ENCODE measurements around the gene EIF4E1B.

Gene EIF4E1B

DNA sequence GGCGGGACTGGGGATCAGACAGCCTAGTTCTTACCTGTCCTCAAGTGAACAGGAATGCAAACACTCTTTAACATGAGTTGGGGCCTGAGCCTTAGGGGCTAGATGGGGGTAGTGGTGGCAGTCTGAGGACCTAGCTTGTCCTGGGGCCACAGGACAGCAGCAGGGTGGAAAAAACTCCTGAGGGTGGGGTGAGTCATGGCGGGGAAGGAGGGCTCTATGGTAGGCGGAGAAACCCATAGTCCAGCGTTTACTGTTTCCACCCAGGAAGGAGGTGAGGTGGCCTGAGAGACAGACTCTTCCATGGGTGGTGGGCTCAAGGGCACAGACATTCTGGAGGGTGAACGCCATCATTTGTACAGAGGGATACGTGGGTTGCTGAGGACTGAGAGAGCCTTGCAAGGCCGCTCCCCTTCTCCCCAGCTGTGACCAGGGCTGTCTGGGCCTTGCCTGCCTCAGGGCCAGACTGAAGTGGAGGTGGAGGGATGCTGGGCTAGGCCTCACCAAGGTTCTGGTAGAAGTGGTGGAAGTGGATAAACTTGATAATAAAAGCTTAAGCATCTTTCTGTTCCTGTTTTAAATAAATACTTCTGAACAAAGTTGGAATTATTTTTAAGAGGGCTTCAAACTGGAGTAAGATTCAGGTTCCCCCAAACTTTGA, 15.7 kb downstream of the EIF4E1B start:
- no peak for DNase-seq
- POLR2A ChIA-PET = no interaction called here
- CTCF ChIA-PET = interaction anchor here (0.9 to 7.1 kb wide), 4 partner anchors 13 to 111 kb away, joined by 3 to 56 read pairs (median 4); no protein-coding TSS in a partner anchor
- H3K36me3 ChIP-seq (ENCODE audit: control insufficient read depth in 4 of 4, insufficient read depth in 4 of 4, low read length in 3 of 4) = no peaks in the 10 kb centered on the region
- no peaks in the 10 kb centered on the region for H3K27me3 ChIP-seq (replicated peaks in 2 of 5; ENCODE audit: control insufficient read depth in 4 of 5, insufficient read depth in 5 of 5, low read length in 4 of 5)
- H3K4me1 ChIP-seq (ENCODE audit: control extremely low read depth in 1 of 4, control insufficient read depth in 4 of 4, insufficient read depth in 4 of 4, low read length in 3 of 4) = peaks cover 0 to 32% (median 25%) of the 10 kb centered on the region in 4 experiments
- no peak overlapping the region for H3K27ac ChIP-seq (ENCODE audit: insufficient read depth in 1 of 2, low read depth in 1 of 2, low read length in 2 of 2, poor library complexity in 1 of 2, severe bottlenecking in 2 of 2)
- 100% methylated on average over 4 of the region's 7 CpGs for WGBS (ENCODE audit: insufficient coverage)
- no peaks in the 10 kb centered on the region for H3K9me3 ChIP-seq (ENCODE audit: control extremely low read depth in 1 of 5, control insufficient read depth in 4 of 5, insufficient read depth in 2 of 5, low read depth in 1 of 5, low read length in 4 of 5)
- H3K4me3 ChIP-seq (ENCODE audit: control insufficient read depth in 1 of 7, extremely low read depth in 1 of 7, insufficient read depth in 4 of 7, low read depth in 2 of 7, low read length in 6 of 7) = peak overlapping the region in 2 of 7 experiments; percentile 78 to 86

DNA sequence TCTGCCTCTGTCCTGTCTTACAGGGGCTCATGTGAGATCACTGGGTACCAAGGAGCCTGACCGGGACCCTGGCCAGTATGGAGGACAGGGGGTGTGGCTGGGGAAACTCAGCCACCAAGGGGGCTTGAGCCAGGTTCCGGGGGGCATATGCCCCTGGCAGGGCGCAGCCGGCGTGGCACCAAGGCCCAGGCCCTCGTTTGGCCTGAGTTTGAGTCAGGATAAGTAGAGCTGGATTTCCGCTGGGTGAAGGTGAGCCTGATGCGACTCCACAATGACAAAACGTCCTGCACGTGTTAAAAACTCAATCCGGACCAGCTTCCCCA, 16.2 kb downstream of the EIF4E1B start:
- 29% methylated on average over 10 of the region's 11 CpGs for WGBS (ENCODE audit: insufficient coverage)
- ChIA-PET POLR2A (interaction anchor here (1.3 kb wide), 1 partner anchor 18 kb away, joined by 4 read pairs; no protein-coding TSS in a partner anchor), CTCF (interaction anchor here (0.9 to 7.1 kb wide), 5 partner anchors 12 to 111 kb away, joined by 3 to 56 read pairs (median 3); no protein-coding TSS in a partner anchor)
- Histone ChIP-seq H3K27ac (ENCODE audit: insufficient read depth in 1 of 2, low read depth in 1 of 2, low read length in 2 of 2, poor library complexity in 1 of 2, severe bottlenecking in 2 of 2) (no peak overlapping the region), H3K27me3 (replicated peaks in 2 of 5; ENCODE audit: control insufficient read depth in 4 of 5, insufficient read depth in 5 of 5, low read length in 4 of 5) (no peaks in the 10 kb centered on the region), H3K4me3 (ENCODE audit: control insufficient read depth in 1 of 7, extremely low read depth in 1 of 7, insufficient read depth in 4 of 7, low read depth in 2 of 7, low read length in 6 of 7) (peak overlapping the region in 6 of 7 experiments; percentile 65 to 86 (median 76)), H3K9me3 (ENCODE audit: control extremely low read depth in 1 of 5, control insufficient read depth in 4 of 5, insufficient read depth in 2 of 5, low read depth in 1 of 5, low read length in 4 of 5) (no peaks in the 10 kb centered on the region), H3K4me1 (ENCODE audit: control extremely low read depth in 1 of 4, control insufficient read depth in 4 of 4, insufficient read depth in 4 of 4, low read length in 3 of 4) (peaks cover 0 to 32% (median 25%) of the 10 kb centered on the region in 4 experiments), H3K36me3 (ENCODE audit: control insufficient read depth in 4 of 4, insufficient read depth in 4 of 4, low read length in 3 of 4) (no peaks in the 10 kb centered on the region)
- DNase-seq = no peak

DNA sequence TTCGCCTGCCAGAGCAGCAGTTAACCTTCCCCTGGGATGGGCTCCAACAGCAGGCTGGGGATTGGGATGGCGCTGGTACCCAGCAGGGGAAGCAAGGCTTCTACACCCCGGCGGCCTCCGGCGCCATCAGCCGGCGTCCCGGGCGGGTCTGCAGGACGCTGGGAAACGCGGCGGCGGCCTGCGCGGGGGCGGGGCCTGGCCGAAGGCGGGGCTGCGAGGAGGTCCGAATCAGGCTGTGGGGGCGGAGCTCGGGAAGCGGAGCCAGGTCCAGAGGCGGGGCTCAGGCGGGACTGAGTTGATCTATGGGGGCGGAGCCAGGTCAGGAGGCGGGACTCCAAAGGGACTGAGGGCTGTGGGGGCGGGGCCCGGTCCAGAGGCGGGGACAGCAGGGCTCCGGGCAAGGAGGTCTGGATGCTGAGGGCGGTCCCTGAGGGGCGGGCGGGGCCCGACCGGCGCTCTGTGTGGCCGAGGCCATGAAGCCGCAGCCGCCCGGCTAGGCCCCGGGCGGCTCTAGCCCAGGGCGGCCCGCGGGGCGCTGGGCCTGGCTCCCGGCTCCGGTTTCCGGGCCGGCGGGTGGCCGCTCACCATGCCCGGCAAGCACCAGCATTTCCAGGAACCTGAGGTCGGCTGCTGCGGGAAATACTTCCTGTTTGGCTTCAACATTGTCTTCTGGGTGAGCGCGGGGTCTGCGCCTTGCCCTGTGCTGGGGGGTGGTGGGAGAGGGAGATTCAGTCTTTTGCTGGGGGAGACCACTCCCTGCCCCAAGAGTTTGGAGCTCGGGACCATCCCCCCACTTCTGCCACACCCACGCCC, 16.8 kb downstream of the EIF4E1B start, which contains the start of gene TSPAN17:
TSPAN17 (plus strand) TSS at position 455 of the 813 bp plus-strand sequence; CDS start at position 587, 132 bp downstream.
- H3K27ac ChIP-seq (ENCODE audit: insufficient read depth in 1 of 2, low read depth in 1 of 2, low read length in 2 of 2, poor library complexity in 1 of 2, severe bottlenecking in 2 of 2) = peak within 1 kb of the TSS in 1 of 2 experiments; percentile 70
- ChIA-PET CTCF (interaction anchor here (1.1 to 7.1 kb wide), 4 partner anchors 12 to 112 kb away, joined by 3 to 56 read pairs (median 4); no protein-coding TSS in a partner anchor), POLR2A (interaction anchor here (0.6 to 1.3 kb wide), 2 partner anchors 19 to 26 kb away, joined by 4 read pairs; no protein-coding TSS in a partner anchor)
- H3K4me3 ChIP-seq (ENCODE audit: control insufficient read depth in 1 of 7, extremely low read depth in 1 of 7, insufficient read depth in 4 of 7, low read depth in 2 of 7, low read length in 6 of 7) = peak within 1 kb of the TSS; percentile 47 to 86 (median 78)
- 0% methylated on average over 49 of the region's 63 CpGs for WGBS (ENCODE audit: insufficient coverage)
- H3K36me3 ChIP-seq (ENCODE audit: control insufficient read depth in 4 of 4, insufficient read depth in 4 of 4, low read length in 3 of 4) = no peaks in the 10 kb centered on the region
- no peaks in the 10 kb centered on the region for H3K9me3 ChIP-seq (ENCODE audit: control extremely low read depth in 1 of 5, control insufficient read depth in 4 of 5, insufficient read depth in 2 of 5, low read depth in 1 of 5, low read length in 4 of 5)
- peaks cover 0 to 32% (median 25%) of the 10 kb centered on the region in 4 experiments for H3K4me1 ChIP-seq (ENCODE audit: control extremely low read depth in 1 of 4, control insufficient read depth in 4 of 4, insufficient read depth in 4 of 4, low read length in 3 of 4)
- H3K27me3 ChIP-seq (replicated peaks in 2 of 5; ENCODE audit: control insufficient read depth in 4 of 5, insufficient read depth in 5 of 5, low read length in 4 of 5) = no peaks in the 10 kb centered on the region
- peak; percentile 96 to 97 (median 96) for DNase-seq

DNA sequence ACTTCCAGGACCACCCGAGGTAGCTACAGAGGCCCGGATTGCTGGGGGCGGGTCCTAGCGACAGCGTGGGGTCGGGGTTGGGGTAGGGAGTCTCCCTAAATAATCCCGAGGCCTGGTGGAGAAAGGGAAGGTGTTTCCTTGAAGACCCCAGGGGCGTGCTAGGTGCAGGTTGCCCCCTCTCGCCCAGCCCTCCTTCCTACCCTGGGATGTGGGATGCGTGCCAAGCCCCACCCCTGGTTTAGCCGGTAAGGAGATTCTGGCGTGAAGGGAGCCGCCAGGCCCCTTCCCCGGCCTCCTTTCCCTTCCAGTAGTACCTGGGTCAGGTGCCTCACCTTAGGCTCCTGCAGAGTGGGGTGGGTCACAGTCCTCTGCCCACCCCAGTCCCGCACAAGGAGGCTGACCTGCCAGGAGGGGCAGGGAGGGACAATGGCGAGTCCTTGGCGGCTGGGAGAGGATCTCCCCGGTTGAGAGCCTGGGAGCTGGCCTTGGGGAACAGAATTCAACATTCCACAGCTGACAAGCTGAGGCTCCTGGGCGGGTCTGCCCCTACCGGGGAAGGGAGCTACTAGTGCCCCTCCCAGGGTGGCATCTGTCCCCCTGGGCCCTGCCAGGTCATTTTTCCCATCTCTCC, 17.5 kb downstream of the EIF4E1B start:
- Histone ChIP-seq H3K4me1 (ENCODE audit: control extremely low read depth in 1 of 4, control insufficient read depth in 4 of 4, insufficient read depth in 4 of 4, low read length in 3 of 4) (peaks cover 0 to 32% (median 25%) of the 10 kb centered on the region in 4 experiments), H3K9me3 (ENCODE audit: control extremely low read depth in 1 of 5, control insufficient read depth in 4 of 5, insufficient read depth in 2 of 5, low read depth in 1 of 5, low read length in 4 of 5) (no peaks in the 10 kb centered on the region), H3K27me3 (replicated peaks in 2 of 5; ENCODE audit: control insufficient read depth in 4 of 5, insufficient read depth in 5 of 5, low read length in 4 of 5) (no peaks in the 10 kb centered on the region), H3K36me3 (ENCODE audit: control insufficient read depth in 4 of 4, insufficient read depth in 4 of 4, low read length in 3 of 4) (peaks cover 0 to 1% (median 0%) of the 10 kb centered on the region in 4 experiments), H3K27ac (ENCODE audit: insufficient read depth in 1 of 2, low read depth in 1 of 2, low read length in 2 of 2, poor library complexity in 1 of 2, severe bottlenecking in 2 of 2) (peak overlapping the region in 1 of 2 experiments; percentile 70), H3K4me3 (ENCODE audit: control insufficient read depth in 1 of 7, extremely low read depth in 1 of 7, insufficient read depth in 4 of 7, low read depth in 2 of 7, low read length in 6 of 7) (peak overlapping the region; percentile 47 to 86 (median 78))
- ChIA-PET CTCF (interaction anchor here (2.2 to 7.1 kb wide), 2 partner anchors 11 to 26 kb away, joined by 6 to 56 read pairs; no protein-coding TSS in a partner anchor), POLR2A (interaction anchor here (0.6 to 1.3 kb wide), 2 partner anchors 19 to 27 kb away, joined by 4 read pairs; no protein-coding TSS in a partner anchor)
- no peak for DNase-seq
- 27% methylated on average over 7 of the region's 20 CpGs for WGBS (ENCODE audit: insufficient coverage)

DNA sequence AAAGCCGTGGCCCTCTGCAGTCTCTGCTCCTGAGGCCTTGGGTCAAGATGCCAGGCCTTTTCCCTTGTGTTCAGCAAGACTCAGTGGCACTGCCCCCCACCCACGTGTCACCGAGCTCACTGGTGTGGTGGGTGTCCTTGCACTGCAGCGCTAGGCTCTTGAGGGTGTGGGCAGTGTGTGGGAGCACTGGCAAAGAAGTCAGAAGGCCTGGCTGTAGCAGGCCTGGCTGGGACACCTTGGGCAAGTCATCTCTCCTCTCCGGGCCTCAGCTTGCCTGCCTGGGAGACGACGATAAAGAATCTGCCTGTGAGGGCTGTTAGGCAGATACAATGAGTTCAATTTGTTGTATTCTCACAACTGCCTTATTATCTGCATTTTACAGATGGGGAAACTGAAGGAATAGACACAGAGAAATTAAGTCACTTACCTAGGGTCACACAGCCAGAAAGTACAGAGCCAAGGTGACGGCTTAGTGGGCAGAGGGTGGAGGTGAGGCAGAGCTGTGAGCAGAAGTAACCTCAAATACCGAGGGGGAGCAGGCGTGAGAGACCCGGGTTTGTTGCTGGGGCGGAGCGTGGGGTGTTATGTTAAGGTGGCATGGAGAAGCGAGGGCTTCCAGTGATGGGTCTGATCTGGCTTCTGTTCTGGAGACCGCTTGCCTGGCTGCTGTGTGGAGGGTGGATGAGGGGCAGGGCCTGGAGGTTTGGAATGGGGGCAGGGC, 18.2 kb downstream of the EIF4E1B start:
- CTCF ChIA-PET = interaction anchor here (2.2 to 7.1 kb wide), 2 partner anchors 10 to 27 kb away, joined by 6 to 56 read pairs; no protein-coding TSS in a partner anchor
- Histone ChIP-seq H3K9me3 (ENCODE audit: control extremely low read depth in 1 of 5, control insufficient read depth in 4 of 5, insufficient read depth in 2 of 5, low read depth in 1 of 5, low read length in 4 of 5) (no peaks in the 10 kb centered on the region), H3K36me3 (ENCODE audit: control insufficient read depth in 4 of 4, insufficient read depth in 4 of 4, low read length in 3 of 4) (peaks cover 0 to 7% (median 4%) of the 10 kb centered on the region in 4 experiments), H3K4me1 (ENCODE audit: control extremely low read depth in 1 of 4, control insufficient read depth in 4 of 4, insufficient read depth in 4 of 4, low read length in 3 of 4) (peaks cover 0 to 32% (median 25%) of the 10 kb centered on the region in 4 experiments), H3K4me3 (ENCODE audit: control insufficient read depth in 1 of 7, extremely low read depth in 1 of 7, insufficient read depth in 4 of 7, low read depth in 2 of 7, low read length in 6 of 7) (peak overlapping the region in 5 of 7 experiments; percentile 67 to 86 (median 78)), H3K27ac (ENCODE audit: insufficient read depth in 1 of 2, low read depth in 1 of 2, low read length in 2 of 2, poor library complexity in 1 of 2, severe bottlenecking in 2 of 2) (no peak overlapping the region), H3K27me3 (replicated peaks in 2 of 5; ENCODE audit: control insufficient read depth in 4 of 5, insufficient read depth in 5 of 5, low read length in 4 of 5) (no peaks in the 10 kb centered on the region)
- POLR2A ChIA-PET = no interaction called here
- 75% methylated on average over 12 of the region's 15 CpGs for WGBS (ENCODE audit: insufficient coverage)
- no peak for DNase-seq

DNA sequence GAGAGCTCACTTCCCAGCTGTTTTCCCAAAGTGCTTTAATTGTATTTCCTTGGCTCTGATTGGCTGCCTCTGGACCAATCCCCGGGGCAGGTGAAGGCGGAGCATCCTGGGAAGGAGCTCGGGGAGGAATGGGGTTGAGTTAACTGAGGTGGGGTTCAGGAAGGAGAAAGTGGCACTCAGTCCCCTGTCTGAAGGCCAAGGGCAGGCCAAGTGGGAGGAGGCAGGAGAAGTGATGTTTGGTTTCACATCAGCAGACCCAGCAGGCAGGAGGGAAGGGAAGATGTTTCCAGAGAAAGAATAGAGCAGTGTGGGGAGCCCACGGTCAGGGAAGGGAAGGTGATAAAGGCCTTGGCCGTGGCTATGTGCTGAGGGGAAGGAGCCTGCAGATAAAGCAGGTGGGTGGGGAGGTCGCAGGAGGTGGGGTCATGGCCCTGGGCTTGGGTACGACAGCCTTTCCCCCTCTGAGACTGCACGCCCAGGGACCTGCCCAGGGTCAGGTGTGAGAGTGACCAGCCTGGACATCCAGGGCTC, 19.9 kb downstream of the EIF4E1B start:
- H3K27ac ChIP-seq (ENCODE audit: insufficient read depth in 1 of 2, low read depth in 1 of 2, low read length in 2 of 2, poor library complexity in 1 of 2, severe bottlenecking in 2 of 2) = no peak overlapping the region

More for the DNA sequence above, 19.9 kb downstream of the EIF4E1B start:
- DNase-seq = no peak
- peaks cover 0 to 15% (median 6%) of the 10 kb centered on the region in 4 experiments for H3K36me3 ChIP-seq (ENCODE audit: control insufficient read depth in 4 of 4, insufficient read depth in 4 of 4, low read length in 3 of 4)
- ChIA-PET CTCF (interaction anchor here (1.0 to 7.1 kb wide), 5 partner anchors 9 to 77 kb away, joined by 3 to 56 read pairs (median 3); partner anchors contain the start of genes EIF4E1B and SNCB), POLR2A (no interaction called here)
- 95% methylated on average over 7 of the region's 8 CpGs for WGBS (ENCODE audit: insufficient coverage)
- H3K9me3 ChIP-seq (ENCODE audit: control extremely low read depth in 1 of 5, control insufficient read depth in 4 of 5, insufficient read depth in 2 of 5, low read depth in 1 of 5, low read length in 4 of 5) = no peaks in the 10 kb centered on the region
- H3K4me3 ChIP-seq (ENCODE audit: control insufficient read depth in 1 of 7, extremely low read depth in 1 of 7, insufficient read depth in 4 of 7, low read depth in 2 of 7, low read length in 6 of 7) = no peak overlapping the region
- no peaks in the 10 kb centered on the region for H3K27me3 ChIP-seq (replicated peaks in 2 of 5; ENCODE audit: control insufficient read depth in 4 of 5, insufficient read depth in 5 of 5, low read length in 4 of 5)
- peaks cover 0 to 32% (median 25%) of the 10 kb centered on the region in 4 experiments for H3K4me1 ChIP-seq (ENCODE audit: control extremely low read depth in 1 of 4, control insufficient read depth in 4 of 4, insufficient read depth in 4 of 4, low read length in 3 of 4)
